Loucy (cell line): ENCODE data around the gene ATAD2B.

Source experiments
- H2AFZ ChIP-seq: fragments of 200-600 bp; sonication (generic); 2 replicates; pipeline ENCODE4 v1.6.0; 2016; ENCODE audit warnings: antibody characterized with exemption, mild to moderate bottlenecking, low read length, moderate library complexity
- H3F3A ChIP-seq: fragments of 200-600 bp; 2 replicates; pipeline ENCODE4 v1.6.0; 2016; ENCODE audit warnings: antibody characterized with exemption, low read depth, mild to moderate bottlenecking
- H3K27me3 ChIP-seq: fragments of 200-600 bp; sonication (generic); 2 replicates; pipeline ENCODE4 v1.6.1; 2014; ENCODE audit warnings: low read length, mild to moderate bottlenecking; ENCODE audit not compliant: insufficient read depth, poor library complexity, severe bottlenecking
- H3K36me3 ChIP-seq: fragments of 200-600 bp; sonication (generic); 2 replicates; pipeline ENCODE4 v1.6.1; 2016; ENCODE audit warnings: low read length; ENCODE audit not compliant: insufficient read depth
- H3K4me1 ChIP-seq: fragments of 200-600 bp; sonication (generic); 2 replicates; pipeline ENCODE4 v1.5.1; 2014; ENCODE audit warnings: low read length, mild to moderate bottlenecking; ENCODE audit not compliant: insufficient read depth, poor library complexity, severe bottlenecking
- H3K4me2 ChIP-seq: fragments of 200-600 bp; sonication (generic); 2 replicates; pipeline ENCODE4 v1.6.0; 2014; ENCODE audit warnings: antibody characterized with exemption, low read length, low read depth, mild to moderate bottlenecking; ENCODE audit not compliant: poor library complexity, severe bottlenecking
- H3K4me3 ChIP-seq: fragments of 200-600 bp; sonication (generic); 2 replicates; pipeline ENCODE4 v1.5.1; 2014; ENCODE audit warnings: low read length, mild to moderate bottlenecking, mixed read lengths; ENCODE audit not compliant: poor library complexity, severe bottlenecking
- H3K79me2 ChIP-seq: fragments of 200-600 bp; sonication (generic); 2 replicates; pipeline ENCODE4 v1.6.1; 2014; ENCODE audit warnings: low read length; ENCODE audit not compliant: insufficient read depth
- H3K9ac ChIP-seq: fragments of 200-600 bp; sonication (generic); 2 replicates; pipeline ENCODE4 v1.6.0; 2014; ENCODE audit warnings: mild to moderate bottlenecking, low read depth, low read length, moderate library complexity; ENCODE audit not compliant: poor library complexity, severe bottlenecking
- H3K9me2 ChIP-seq: fragments of 200-600 bp; sonication (generic); replicated peaks from 2 replicates; pipeline ENCODE4 v1.6.1; 2016; ENCODE audit warnings: low read depth, low read length, mixed read lengths
- H3K9me3 ChIP-seq: fragments of 200-600 bp; sonication (generic); 2 replicates; pipeline ENCODE4 v1.6.1; 2014; ENCODE audit warnings: mild to moderate bottlenecking, antibody characterized with exemption, low read length, low read depth; ENCODE audit not compliant: insufficient read depth
- H4K20me1 ChIP-seq: fragments of 200-600 bp; sonication (generic); 2 replicates; pipeline ENCODE4 v1.6.0; 2014; ENCODE audit warnings: antibody characterized with exemption, low read length, mild to moderate bottlenecking; ENCODE audit not compliant: insufficient read depth, poor library complexity, severe bottlenecking
- EZH2phosphoT487 ChIP-seq: fragments of 200-600 bp; IDR thresholded peaks from 2 replicates; pipeline ENCODE4 v1.6.1; 2018; ENCODE audit warnings: antibody characterized with exemption, mild to moderate bottlenecking, moderate library complexity, borderline replicate concordance
- TF ChIP-seq, protein P1 (sequence below): fragments of 200-600 bp; sonication (generic); conservative IDR thresholded peaks from 2 replicates; pipeline ENCODE4 v1.5.1; 2014; ENCODE audit warnings: mild to moderate bottlenecking, antibody characterized with exemption, low read length

ATAD2B gene

DNA sequence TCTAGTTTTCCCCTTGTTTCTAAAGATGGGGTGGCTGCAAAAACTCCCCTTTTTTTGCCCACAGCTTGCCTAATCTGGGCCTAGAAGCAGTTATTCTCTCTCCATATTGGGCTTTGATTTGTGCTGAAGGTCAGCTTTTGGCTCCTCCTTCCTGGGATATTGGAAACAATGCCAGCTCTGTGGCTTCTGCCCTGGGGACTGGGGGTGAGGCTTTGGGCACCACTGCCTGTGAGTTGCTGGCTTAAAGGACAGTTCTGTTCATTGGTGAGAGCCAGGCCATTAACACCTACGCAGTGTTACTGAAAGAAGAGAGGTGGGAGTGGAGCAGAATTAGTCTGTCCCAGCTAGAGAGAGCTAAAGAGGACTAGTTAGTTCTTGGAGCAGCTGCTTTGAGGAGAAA, 17.6 kb upstream of the ATAD2B start:
- H3K79me2 ChIP-seq = peaks cover 50% of the 10 kb centered on the region
- H2AFZ ChIP-seq = no peak overlapping the region
- no peak overlapping the region for H3K4me3 ChIP-seq
- H3K9me2 ChIP-seq = no peaks in the 10 kb centered on the region
- H3K9me3 ChIP-seq = no peaks in the 10 kb centered on the region
- no peaks in the 10 kb centered on the region for H3F3A ChIP-seq
- no peaks in the 10 kb centered on the region for H3K36me3 ChIP-seq
- H3K27me3 ChIP-seq = no peaks in the 10 kb centered on the region
- peaks cover 12% of the 10 kb centered on the region for H4K20me1 ChIP-seq
- peak overlapping the region; percentile 44 for H3K4me2 ChIP-seq
- H3K4me1 ChIP-seq = peaks cover 23% of the 10 kb centered on the region
- no peak overlapping the region for H3K9ac ChIP-seq
- TF ChIP-seq, protein P1, sequence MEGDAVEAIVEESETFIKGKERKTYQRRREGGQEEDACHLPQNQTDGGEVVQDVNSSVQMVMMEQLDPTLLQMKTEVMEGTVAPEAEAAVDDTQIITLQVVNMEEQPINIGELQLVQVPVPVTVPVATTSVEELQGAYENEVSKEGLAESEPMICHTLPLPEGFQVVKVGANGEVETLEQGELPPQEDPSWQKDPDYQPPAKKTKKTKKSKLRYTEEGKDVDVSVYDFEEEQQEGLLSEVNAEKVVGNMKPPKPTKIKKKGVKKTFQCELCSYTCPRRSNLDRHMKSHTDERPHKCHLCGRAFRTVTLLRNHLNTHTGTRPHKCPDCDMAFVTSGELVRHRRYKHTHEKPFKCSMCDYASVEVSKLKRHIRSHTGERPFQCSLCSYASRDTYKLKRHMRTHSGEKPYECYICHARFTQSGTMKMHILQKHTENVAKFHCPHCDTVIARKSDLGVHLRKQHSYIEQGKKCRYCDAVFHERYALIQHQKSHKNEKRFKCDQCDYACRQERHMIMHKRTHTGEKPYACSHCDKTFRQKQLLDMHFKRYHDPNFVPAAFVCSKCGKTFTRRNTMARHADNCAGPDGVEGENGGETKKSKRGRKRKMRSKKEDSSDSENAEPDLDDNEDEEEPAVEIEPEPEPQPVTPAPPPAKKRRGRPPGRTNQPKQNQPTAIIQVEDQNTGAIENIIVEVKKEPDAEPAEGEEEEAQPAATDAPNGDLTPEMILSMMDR = no peak
- no peak for TF ChIP-seq EZH2phosphoT487

DNA sequence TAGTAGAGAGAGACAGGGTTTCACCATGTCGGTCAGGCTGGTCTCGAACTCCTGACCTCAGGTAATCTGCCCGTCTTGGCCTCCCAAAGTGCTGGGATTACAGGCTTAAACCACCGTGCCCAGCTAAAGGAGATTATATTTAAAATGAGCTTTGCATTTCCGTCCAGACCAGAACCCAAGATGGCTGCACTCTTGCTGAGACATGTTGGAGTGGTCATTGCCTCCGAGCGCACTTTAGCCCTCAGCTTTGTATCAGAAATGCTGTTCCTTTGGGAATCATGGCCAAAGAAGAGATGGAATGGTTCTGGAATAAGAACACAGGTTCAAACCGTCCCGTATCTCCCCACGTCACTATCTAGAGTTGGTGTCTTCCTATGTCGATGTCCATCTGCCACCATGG, 16.7 kb upstream of the ATAD2B start:
- Histone ChIP-seq H3K79me2 (peaks cover 50% of the 10 kb centered on the region), H3K9me2 (no peaks in the 10 kb centered on the region), H3K27me3 (no peaks in the 10 kb centered on the region), H3K4me3 (no peak overlapping the region), H3K4me2 (peak overlapping the region; percentile 44), H3K9me3 (no peaks in the 10 kb centered on the region), H3K9ac (no peak overlapping the region), H3K36me3 (no peaks in the 10 kb centered on the region), H2AFZ (no peak overlapping the region), H3F3A (no peaks in the 10 kb centered on the region), H4K20me1 (peaks cover 12% of the 10 kb centered on the region), H3K4me1 (peaks cover 28% of the 10 kb centered on the region)
- TF ChIP-seq, protein P1 = no peak
- no peak for TF ChIP-seq EZH2phosphoT487

DNA sequence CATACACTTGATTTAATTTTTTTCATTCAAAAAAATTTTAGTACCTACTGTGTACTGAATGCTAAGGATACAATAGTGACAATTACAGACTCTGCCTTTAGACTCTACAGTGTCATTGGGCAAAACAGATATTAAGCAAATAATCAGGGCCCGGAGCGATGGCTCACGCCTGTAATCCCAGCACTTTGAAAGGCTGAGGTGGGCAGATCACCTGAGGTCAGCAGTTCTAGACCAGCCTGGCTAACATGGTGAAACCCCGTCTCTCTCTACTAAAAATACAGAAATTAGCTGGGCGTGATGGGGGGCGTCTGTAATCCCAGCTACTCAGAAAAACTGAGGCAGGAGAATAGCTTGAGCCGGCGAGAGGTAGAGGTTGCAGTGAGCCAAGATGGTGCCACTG, 14.7 kb upstream of the ATAD2B start:
- Histone ChIP-seq H3K4me1 (peaks cover 28% of the 10 kb centered on the region), H3K9ac (peak overlapping the region; percentile 90), H3F3A (no peaks in the 10 kb centered on the region), H3K9me3 (no peaks in the 10 kb centered on the region), H3K36me3 (no peaks in the 10 kb centered on the region), H3K27me3 (no peaks in the 10 kb centered on the region), H4K20me1 (peaks cover 12% of the 10 kb centered on the region), H3K4me2 (peak overlapping the region; percentile 76), H3K79me2 (peaks cover 41% of the 10 kb centered on the region), H2AFZ (no peak overlapping the region), H3K9me2 (no peaks in the 10 kb centered on the region), H3K4me3 (peak overlapping the region; percentile 89)
- no peak for TF ChIP-seq EZH2phosphoT487
- TF ChIP-seq, protein P1 = no peak
